ENCODE results near the gene CSF2RB. TPM values are rescaled to one million over a fixed set of nuclear protein-coding genes. Genes with fewer than 3 reads are reported as not detected.

Gene CSF2RB
- total and polyA plus RNA-seq, 10 of the 15 experiments (the other 5 are each of a cell fraction or from before 2014, with no cell fraction given): 0.82 to 12.5 (median 5.4) TPM

DNA sequence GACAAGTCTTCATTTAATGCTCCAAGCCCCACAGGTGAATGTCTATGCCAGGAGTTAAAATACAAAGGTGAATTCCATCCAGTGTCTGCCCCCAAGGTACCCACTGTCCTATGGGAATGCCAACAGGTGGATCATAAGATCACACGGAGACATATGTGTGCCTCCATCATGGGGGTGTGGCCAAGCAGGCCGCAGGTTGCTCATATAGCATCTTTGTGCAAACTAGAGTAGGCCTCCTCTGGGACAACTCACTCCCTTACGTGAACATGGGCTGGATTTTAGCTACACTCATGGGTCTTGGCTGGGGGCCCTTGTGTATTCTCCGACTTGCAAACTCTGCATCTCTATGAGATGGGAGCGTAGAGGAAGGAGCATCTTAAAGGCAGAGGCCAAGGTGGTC, 45.7 kb upstream of the CSF2RB start:
- FAIRE-seq (no peak), ATAC-seq (no peak), DNase-seq (ENCODE audit: low read depth, low spot score) (no peak)
- H3K36me3 ChIP-seq (ENCODE audit: control insufficient read depth in 2 of 2, insufficient read depth in 2 of 2, low read length in 1 of 2): peaks cover 9 to 27% of the 10 kb centered on the region in 2 experiments; a peak in 3 of 4 replicates
- RAD21 ChIA-PET (ENCODE audit: unreplicated experiment): interaction anchor here (1.3 kb wide), 1 partner anchor 24 kb away, joined by 4 read pairs; no protein-coding TSS in a partner anchor
- no peak overlapping the region for H3K4me2 ChIP-seq (ENCODE audit: control insufficient read depth, insufficient read depth)
- no peak overlapping the region for H3K9ac ChIP-seq (ENCODE audit: control insufficient read depth, insufficient read depth, low read length)
- peaks cover 8% of the 10 kb centered on the region for H3K79me2 ChIP-seq (ENCODE audit: control insufficient read depth, insufficient read depth, low read length)
- in situ Hi-C loops (cut with MboI): no loop called here
- no TSS peak for BruUV-seq (replicated peaks)
- POLR2A ChIA-PET: no interaction called here
- no peaks in the 10 kb centered on the region for H3K27me3 ChIP-seq (replicated peaks in 1 of 2; ENCODE audit: control insufficient read depth in 2 of 2, insufficient read depth in 2 of 2, low read length in 1 of 2)
- H3K27ac ChIP-seq (ENCODE audit: control insufficient read depth, insufficient read depth): no peak overlapping the region
- intact Hi-C loops (cut with micrococcal nuclease; ENCODE audit: unreplicated experiment): no loop called here
- WGBS (ENCODE audit: insufficient coverage, insufficient replicate concordance, low lambda C conversion rate, missing lambda C conversion rate): 87% methylated on average over 5 of the region's 5 CpGs
- no peak overlapping the region for H3K4me3 ChIP-seq
- SMC1A ChIA-PET (ENCODE audit: uncharacterized antibody, unreplicated experiment): no interaction called here
- H3K9me3 ChIP-seq (replicated peaks; ENCODE audit: control insufficient read depth, insufficient read depth, low read length): no peaks in the 10 kb centered on the region
- peaks cover 16% of the 10 kb centered on the region for H3K4me1 ChIP-seq (ENCODE audit: control insufficient read depth, insufficient read depth, low read length)
- H2AFZ ChIP-seq (ENCODE audit: control insufficient read depth, low read depth, low read length): no peak overlapping the region
- H4K20me1 ChIP-seq (ENCODE audit: control insufficient read depth, insufficient read depth): no peaks in the 10 kb centered on the region
- CTCF ChIA-PET: no interaction called here
- no peak for TF ChIP-seq REST (IDR thresholded peaks at IDR 0.05; ENCODE audit: low read depth, low read length)
- TF ChIP-seq ZSCAN29 (IDR thresholded peaks at IDR 0.05): no peak
- TF ChIP-seq GABPA (IDR thresholded peaks at IDR 0.05; ENCODE audit: low read depth): no peak
- TF ChIP-seq CBX5 (IDR thresholded peaks at IDR 0.05; ENCODE audit: low read depth): no peak
- no peak for TF ChIP-seq IKZF1 (conservative IDR thresholded peaks at IDR 0.05)
- no peak for TF ChIP-seq TCF12 (IDR thresholded peaks at IDR 0.05; ENCODE audit: low read depth, low read length)
- TF ChIP-seq HDAC6 (IDR thresholded peaks at IDR 0.05; ENCODE audit: unreplicated experiment): no peak
- no peak for TF ChIP-seq ETV6 (conservative IDR thresholded peaks at IDR 0.05 in 1 of 2, IDR thresholded peaks at IDR 0.05 in 1 of 2; ENCODE audit: borderline replicate concordance in 1 of 2, low read depth in 1 of 2)
- no peak for TF ChIP-seq KAT2A (conservative IDR thresholded peaks at IDR 0.05; ENCODE audit: control insufficient read depth, low read depth, low read length)
- TF ChIP-seq, protein P1, sequence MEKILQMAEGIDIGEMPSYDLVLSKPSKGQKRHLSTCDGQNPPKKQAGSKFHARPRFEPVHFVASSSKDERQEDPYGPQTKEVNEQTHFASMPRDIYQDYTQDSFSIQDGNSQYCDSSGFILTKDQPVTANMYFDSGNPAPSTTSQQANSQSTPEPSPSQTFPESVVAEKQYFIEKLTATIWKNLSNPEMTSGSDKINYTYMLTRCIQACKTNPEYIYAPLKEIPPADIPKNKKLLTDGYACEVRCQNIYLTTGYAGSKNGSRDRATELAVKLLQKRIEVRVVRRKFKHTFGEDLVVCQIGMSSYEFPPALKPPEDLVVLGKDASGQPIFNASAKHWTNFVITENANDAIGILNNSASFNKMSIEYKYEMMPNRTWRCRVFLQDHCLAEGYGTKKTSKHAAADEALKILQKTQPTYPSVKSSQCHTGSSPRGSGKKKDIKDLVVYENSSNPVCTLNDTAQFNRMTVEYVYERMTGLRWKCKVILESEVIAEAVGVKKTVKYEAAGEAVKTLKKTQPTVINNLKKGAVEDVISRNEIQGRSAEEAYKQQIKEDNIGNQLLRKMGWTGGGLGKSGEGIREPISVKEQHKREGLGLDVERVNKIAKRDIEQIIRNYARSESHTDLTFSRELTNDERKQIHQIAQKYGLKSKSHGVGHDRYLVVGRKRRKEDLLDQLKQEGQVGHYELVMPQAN (conservative IDR thresholded peaks at IDR 0.05): no peak
- no peak for TF ChIP-seq KDM1A (IDR thresholded peaks at IDR 0.05; ENCODE audit: borderline replicate concordance)
- no peak for TF ChIP-seq ZBED1 (IDR thresholded peaks at IDR 0.05; ENCODE audit: borderline replicate concordance)
- TF ChIP-seq FOXK2 (IDR thresholded peaks at IDR 0.05): no peak
- TF ChIP-seq BCL11A (IDR thresholded peaks at IDR 0.05; ENCODE audit: low read depth, low read length): no peak
- TF ChIP-seq, protein P2, sequence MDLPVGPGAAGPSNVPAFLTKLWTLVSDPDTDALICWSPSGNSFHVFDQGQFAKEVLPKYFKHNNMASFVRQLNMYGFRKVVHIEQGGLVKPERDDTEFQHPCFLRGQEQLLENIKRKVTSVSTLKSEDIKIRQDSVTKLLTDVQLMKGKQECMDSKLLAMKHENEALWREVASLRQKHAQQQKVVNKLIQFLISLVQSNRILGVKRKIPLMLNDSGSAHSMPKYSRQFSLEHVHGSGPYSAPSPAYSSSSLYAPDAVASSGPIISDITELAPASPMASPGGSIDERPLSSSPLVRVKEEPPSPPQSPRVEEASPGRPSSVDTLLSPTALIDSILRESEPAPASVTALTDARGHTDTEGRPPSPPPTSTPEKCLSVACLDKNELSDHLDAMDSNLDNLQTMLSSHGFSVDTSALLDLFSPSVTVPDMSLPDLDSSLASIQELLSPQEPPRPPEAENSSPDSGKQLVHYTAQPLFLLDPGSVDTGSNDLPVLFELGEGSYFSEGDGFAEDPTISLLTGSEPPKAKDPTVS (IDR thresholded peaks at IDR 0.05; ENCODE audit: low read depth, low read length): no peak
- no peak for TF ChIP-seq RAD21 (IDR thresholded peaks at IDR 0.05; ENCODE audit: insufficient read depth, low read depth, low read length)
- TF ChIP-seq ELK1 (IDR thresholded peaks at IDR 0.05; ENCODE audit: low read depth, low read length): no peak
- no peak for TF ChIP-seq NFIC (IDR thresholded peaks at IDR 0.05; ENCODE audit: low read depth, low read length)

All from GM12878 (cell line).